DND-41 (cell line): ENCODE data around the gene LGALS8.

ENCODE experiments used
- CTCF ChIP-seq: IDR thresholded peaks from 2 replicates; pipeline ENCODE4 v1.5.1; 2012; ENCODE audit warnings: borderline replicate concordance, low read length, moderate library complexity, mild to moderate bottlenecking; ENCODE audit not compliant: poor library complexity, severe bottlenecking; ENCODE audit errors: extremely low read depth
- EZH2 ChIP-seq: IDR thresholded peaks from 3 replicates; pipeline ENCODE4 v1.6.1; 2012; ENCODE audit warnings: borderline replicate concordance, low read depth, mild to moderate bottlenecking, moderate library complexity, low read length, inconsistent platforms; ENCODE audit not compliant: severe bottlenecking

- TF ChIP-seq CTCF, result no peak
- no peak for TF ChIP-seq EZH2
Observed at GRCh38 chr1:236556606-236557005, 32.8 kb downstream of the LGALS8 start.
